ENCODE data around the gene MINDY1.

DNA sequence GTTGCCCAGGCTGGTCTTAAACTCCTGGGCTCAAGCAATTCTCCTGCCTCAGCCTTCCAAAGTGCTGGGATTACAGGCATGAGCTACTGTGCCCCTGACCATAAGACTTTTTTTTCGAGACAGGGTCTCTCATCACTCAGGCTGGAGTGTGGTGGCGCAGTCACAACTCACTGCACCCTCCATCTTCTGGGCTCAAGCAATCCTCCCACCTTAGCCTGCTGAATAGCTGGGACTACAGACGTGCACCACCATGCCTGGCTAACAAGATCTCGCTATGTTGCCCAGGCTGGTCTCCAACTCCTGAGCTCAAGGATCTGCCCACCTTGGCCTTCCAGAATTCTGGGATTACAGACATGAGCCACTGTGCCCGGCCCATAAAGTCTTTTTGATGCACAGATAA lies 42.8 kb upstream of the MINDY1 start:
- TF ChIP-seq CTCF (IDR thresholded peaks at IDR 0.05) (no peak), POLR2A (IDR thresholded peaks at IDR 0.05) (no peak)

Data from adrenal gland (tissue), 5 donors.